Dedifferentiated amniotic fluid mesenchymal stem cell (primary cell): Measurements from ENCODE around the gene CDH4.
"Not testable (repeated sequence)": the region's sequence is repeated elsewhere in the genome, so short reads cannot be mapped to it uniquely, and the experiment has no call there.

Experiments used
- DNase-seq: peaks from one replicate; pipeline ENCODE4 v3.0.0-alpha.2; 2016; ENCODE audit errors: extremely low spot score

Gene CDH4

GRCh38 chr20:61841966-61842365 lies 589.9 kb downstream of the CDH4 start:
- no peak for DNase-seq

GRCh38 chr20:61844621-61845020 lies 592.6 kb downstream of the CDH4 start:
- no peak for DNase-seq

GRCh38 chr20:61845233-61845671 lies 593.2 kb downstream of the CDH4 start:
- no peak for DNase-seq

GRCh38 chr20:61846074-61846473 lies 594.0 kb downstream of the CDH4 start:
- no peak for DNase-seq

- DNase-seq = no peak
Measured at GRCh38 chr20:61846741-61847419, 594.8 kb downstream of the CDH4 start.

- DNase-seq = no peak
Measured at GRCh38 chr20:61847420-61847748, 595.3 kb downstream of the CDH4 start.

- DNase-seq = no peak
Measured at GRCh38 chr20:61847986-61848385, 595.9 kb downstream of the CDH4 start.

GRCh38 chr20:61848851-61849250 lies 596.8 kb downstream of the CDH4 start:
- no peak for DNase-seq

GRCh38 chr20:61849376-61849775 lies 597.3 kb downstream of the CDH4 start:
- no peak for DNase-seq

- DNase-seq = no peak
Measured at GRCh38 chr20:61849822-61850221, 597.8 kb downstream of the CDH4 start.

GRCh38 chr20:61850457-61850856 lies 598.4 kb downstream of the CDH4 start:
- DNase-seq = no peak

GRCh38 chr20:61850926-61851900 lies 599.2 kb downstream of the CDH4 start:
- no peak for DNase-seq

GRCh38 chr20:61852268-61853072 lies 600.4 kb downstream of the CDH4 start:
- no peak for DNase-seq

- no peak for DNase-seq
Measured at GRCh38 chr20:61853073-61854005, 601.3 kb downstream of the CDH4 start.

GRCh38 chr20:61854538-61854937 lies 602.5 kb downstream of the CDH4 start:
- DNase-seq = not testable (repeated sequence)

GRCh38 chr20:61855286-61855685 lies 603.2 kb downstream of the CDH4 start:
- DNase-seq = no peak

GRCh38 chr20:61856626-61857413 lies 604.8 kb downstream of the CDH4 start:
- no peak for DNase-seq

- DNase-seq = no peak
Measured at GRCh38 chr20:61857414-61857775, 605.3 kb downstream of the CDH4 start.

- DNase-seq = no peak
Measured at GRCh38 chr20:61857884-61858283, 605.8 kb downstream of the CDH4 start.

GRCh38 chr20:61859767-61860166 lies 607.7 kb downstream of the CDH4 start:
- DNase-seq = no peak
